GM12891 (cell line): Measurements from ENCODE around the gene LGI1.

Source experiments
- POLR2A ChIP-seq: IDR thresholded peaks from 2 replicates; pipeline ENCODE4 v1.6.1; 2011; ENCODE audit warnings: low read depth, low read length, control low read depth
- POLR2AphosphoS5 ChIP-seq: IDR thresholded peaks from 2 replicates; pipeline ENCODE4 v1.6.1; 2011; ENCODE audit warnings: low read depth, low read length, control low read depth
- TAF1 ChIP-seq: IDR thresholded peaks from 2 replicates; pipeline ENCODE4 v1.6.1; 2011; ENCODE audit warnings: low read depth, low read length, control low read depth

GRCh38 chr10:93752761-93753160, 5.0 kb upstream of the LGI1 start:
- no peak for TF ChIP-seq POLR2AphosphoS5
- no peak for TF ChIP-seq TAF1
- TF ChIP-seq POLR2A = no peak
